ENCODE data around the gene EWSR1. TPM values are rescaled to one million over a fixed set of nuclear protein-coding genes. Genes with fewer than 3 reads are reported as not detected.
A peak's percentile ranks its signal among the peaks of the same experiment; 100 is the strongest.
"Not testable (repeated sequence)": the region's sequence is repeated elsewhere in the genome, so short reads cannot be mapped to it uniquely, and the experiment has no call there.

The EWSR1 gene, protein sequence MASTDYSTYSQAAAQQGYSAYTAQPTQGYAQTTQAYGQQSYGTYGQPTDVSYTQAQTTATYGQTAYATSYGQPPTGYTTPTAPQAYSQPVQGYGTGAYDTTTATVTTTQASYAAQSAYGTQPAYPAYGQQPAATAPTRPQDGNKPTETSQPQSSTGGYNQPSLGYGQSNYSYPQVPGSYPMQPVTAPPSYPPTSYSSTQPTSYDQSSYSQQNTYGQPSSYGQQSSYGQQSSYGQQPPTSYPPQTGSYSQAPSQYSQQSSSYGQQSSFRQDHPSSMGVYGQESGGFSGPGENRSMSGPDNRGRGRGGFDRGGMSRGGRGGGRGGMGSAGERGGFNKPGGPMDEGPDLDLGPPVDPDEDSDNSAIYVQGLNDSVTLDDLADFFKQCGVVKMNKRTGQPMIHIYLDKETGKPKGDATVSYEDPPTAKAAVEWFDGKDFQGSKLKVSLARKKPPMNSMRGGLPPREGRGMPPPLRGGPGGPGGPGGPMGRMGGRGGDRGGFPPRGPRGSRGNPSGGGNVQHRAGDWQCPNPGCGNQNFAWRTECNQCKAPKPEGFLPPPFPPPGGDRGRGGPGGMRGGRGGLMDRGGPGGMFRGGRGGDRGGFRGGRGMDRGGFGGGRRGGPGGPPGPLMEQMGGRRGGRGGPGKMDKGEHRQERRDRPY
- total RNA-seq: 112 TPM
- long read RNA-seq, transcript EWSR1-206 (17 exons, 2,654 nt): minor isoform, 23 of 96 reads
- long read RNA-seq, transcript EWSR1-207 (17 exons, 2,207 nt): major isoform, 27 of 96 reads
- long read RNA-seq, partial matches to known transcripts: 21 of 96 reads
- long read RNA-seq, other reads (novel, unspliced or antisense): 18 of 96 reads

DNA sequence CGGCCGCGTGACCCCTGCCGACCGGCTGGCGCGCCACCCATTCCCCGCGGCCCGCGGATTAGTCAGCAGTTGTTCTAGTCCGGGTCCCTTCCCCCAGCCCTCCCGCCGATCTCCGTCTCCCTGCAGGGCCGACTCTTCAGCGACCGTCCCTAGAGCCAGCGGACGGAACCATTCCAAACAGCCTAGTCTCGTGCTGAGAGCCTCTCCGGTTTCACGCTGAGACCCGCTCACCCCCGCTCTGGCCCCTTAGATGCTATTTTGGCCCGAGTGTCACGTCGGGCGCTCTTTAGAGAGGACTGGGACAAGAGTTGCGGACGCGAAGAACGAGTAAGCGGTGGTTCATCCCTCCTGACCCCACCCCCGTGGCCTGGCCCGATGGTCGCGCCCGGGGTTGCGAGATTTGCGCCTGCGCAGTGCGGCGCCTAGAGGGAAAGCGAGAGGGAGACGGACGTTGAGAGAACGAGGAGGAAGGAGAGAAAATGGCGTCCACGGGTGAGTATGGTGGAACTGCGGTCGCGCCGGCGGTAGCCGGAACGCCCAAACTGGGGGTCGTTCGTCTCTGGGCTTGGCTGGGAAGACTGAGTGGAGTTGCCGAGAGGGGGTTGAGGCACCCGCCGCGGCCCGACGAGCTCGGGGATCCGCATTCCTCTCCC, at the start of gene EWSR1, which contains the start of gene RHBDD3:
Gene EWSR1, plus strand, starts transcription at position 411 of the 653 bp plus-strand sequence. Its CDS starts 69 bp downstream, at position 480.
Gene RHBDD3, minus strand, starts transcription at position 124 of the 653 bp plus-strand sequence. CDS start 2,355 bp downstream, outside the sequence.
- intact Hi-C loops (cut with DNase I): loop anchor here (2.0 to 10.0 kb wide), 2 partner anchors 39 to 193 kb away; partner anchors contain the start of genes GAS2L1 and KREMEN1
- ATAC-seq (peak; percentile 95), DNase-seq (ENCODE audit: missing footprints) (peak; percentile 97)

DNA sequence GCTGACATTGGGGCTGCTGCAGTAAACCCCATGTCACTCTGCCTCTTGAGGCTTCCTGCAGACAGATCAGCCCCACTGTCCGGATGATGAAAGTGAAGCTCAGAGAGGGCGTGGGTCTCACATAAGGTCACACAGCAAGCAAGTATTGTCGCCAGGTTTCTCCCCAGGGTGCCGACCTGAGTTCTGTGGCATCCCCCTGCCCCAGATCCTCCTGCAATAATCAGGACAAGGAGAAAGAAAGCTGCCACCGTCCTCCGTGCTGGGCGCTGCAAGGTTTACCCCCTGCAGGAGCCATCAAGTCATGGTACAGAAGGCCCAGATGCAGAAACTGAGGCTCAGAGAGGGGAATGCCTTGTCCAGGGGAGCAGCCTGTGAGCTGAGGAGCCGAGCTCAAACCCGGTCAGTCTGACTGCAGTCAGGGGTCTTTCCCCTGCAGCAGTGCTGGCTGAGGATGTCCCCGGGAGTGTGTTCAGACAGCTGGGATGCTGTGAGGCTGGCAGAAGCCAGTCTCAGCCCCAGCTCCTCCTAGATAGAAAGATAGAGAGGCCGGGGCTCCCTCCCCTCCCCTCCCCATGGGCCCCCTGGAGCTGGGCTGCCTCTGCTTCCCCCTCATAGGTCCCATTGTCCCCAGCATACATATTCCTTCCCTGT, 49.2 kb upstream of the EWSR1 start:
- DNase-seq (ENCODE audit: missing footprints): no peak
- intact Hi-C loops (cut with DNase I): no loop called here
- no peak for ATAC-seq

DNA sequence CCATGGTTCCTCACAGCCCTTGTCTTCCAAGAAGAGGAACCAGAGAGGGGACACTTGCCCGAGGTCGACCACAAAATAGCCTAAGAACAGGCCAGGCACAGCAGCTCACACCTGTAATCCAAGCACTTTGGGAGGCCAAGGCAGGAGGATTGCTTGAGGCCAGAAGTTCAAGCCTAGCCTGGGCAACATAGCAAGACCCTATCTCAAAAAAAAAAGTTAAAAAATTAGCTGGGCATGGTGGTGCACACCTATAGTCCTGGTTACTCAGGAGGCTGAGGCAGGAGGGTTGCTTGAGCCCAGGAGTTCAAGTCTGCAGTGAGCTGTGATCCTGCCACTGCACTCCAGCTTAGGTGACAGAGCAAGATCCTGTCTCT, 48.7 kb upstream of the EWSR1 start:
- intact Hi-C loops (cut with DNase I); DNase-seq (ENCODE audit: missing footprints); ATAC-seq: not testable (repeated sequence)

DNA sequence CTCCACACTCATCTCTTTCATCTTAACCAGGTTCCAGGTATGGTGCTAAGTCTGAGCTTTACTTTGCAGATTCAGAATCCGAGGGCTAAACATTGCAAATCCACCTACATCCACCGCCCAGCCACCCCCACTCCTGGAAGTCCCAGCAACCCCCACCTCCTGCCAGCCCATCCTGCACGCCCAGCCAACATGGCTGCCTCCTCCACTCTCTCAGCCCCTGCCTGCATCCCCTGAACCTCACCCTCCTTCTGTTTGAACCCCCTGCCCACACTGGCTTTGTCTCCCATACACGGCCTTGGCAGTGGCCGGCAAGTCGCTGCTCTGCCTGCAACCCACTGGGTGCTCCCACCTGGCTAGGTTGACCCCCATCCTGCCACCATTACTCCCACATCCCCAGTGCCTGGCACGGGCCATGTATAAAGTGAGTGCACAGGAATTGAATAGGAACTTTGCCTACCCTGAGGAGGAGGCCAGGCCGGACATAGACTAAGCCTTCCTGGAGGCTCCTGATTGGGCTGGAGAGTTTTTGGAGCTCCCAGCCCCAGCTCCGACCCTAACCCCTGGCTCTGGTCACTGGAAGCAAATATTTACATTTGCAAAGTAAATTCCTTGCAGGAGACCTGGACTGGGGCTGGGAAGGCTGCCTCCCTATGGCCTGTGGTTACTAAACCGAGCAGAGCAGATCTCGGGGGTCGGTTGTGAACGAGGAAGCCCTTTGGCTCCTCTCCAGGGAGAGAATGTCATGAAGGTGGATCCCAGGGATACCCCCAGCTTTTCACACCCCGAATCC, 48.0 kb upstream of the EWSR1 start:
- no peak for DNase-seq (ENCODE audit: missing footprints)
- intact Hi-C loops (cut with DNase I): no loop called here
- ATAC-seq: no peak

DNA sequence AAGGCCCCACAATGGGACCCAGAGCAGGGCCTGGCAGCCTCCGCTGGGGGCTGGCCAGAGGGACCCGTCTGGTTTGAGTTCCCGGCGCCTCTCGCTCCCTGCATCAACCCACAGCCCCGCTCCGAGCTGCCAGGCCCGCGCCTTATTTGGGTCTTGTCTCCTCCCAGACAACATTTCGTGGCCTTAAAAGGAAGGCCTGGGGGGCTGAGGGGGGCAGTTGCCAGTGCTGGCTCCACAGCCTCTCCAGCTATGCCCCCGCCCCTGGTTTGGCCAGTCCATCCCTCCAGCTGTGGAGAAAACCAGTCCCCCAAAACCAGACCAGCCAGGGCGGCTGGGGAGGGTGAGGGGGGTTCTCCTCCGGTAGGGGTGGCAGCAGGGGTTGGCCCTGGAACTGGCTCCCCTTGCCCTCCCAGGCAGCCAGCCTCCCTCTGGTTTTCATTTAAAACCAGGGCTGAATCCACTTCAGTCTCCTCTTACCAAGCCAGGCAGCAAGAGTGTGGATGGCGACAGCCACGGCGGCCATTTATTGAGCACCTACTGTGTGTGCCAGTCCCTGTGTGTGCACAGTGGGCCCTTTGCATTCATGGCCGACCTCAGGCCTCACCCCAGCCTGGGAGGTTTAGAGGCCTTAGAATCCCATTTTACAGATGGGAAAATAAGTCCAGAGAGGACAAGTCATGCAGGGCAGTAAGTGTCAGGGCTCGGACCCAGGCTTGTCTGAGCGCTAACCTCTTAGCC, 43.8 kb upstream of the EWSR1 start:
- DNase-seq (ENCODE audit: missing footprints) (no peak), ATAC-seq (no peak)
- intact Hi-C loops (cut with DNase I): no loop called here

DNA sequence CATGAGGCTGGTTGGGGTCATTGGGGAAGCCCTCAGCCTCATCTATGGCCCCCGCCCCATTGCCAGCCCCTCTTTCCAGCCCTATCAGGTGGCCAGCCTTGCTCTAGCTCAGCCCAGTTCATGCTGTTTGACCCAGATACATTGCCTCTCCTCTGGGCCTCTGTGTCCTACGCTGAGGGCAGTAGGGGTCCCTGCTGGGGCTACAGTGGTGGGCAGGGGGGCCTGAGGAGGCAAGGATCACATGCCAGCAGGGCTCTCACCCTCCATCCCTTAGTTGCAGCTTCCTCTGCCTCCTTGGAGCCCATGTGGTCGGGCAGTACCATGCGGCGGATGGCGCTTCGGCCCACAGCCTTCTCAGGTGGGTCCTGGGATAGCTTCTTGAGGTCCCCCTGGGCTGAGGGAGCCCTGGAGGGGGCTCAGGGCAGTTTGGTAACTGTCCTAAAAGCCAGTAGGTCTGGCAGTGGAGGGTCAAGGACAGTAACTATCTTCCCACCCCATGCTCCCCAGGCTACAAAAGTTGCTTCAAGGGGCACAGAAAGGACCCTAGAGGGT, 43.1 kb upstream of the EWSR1 start:
- DNase-seq (ENCODE audit: missing footprints) (no peak), ATAC-seq (no peak)
- intact Hi-C loops (cut with DNase I): no loop called here

DNA sequence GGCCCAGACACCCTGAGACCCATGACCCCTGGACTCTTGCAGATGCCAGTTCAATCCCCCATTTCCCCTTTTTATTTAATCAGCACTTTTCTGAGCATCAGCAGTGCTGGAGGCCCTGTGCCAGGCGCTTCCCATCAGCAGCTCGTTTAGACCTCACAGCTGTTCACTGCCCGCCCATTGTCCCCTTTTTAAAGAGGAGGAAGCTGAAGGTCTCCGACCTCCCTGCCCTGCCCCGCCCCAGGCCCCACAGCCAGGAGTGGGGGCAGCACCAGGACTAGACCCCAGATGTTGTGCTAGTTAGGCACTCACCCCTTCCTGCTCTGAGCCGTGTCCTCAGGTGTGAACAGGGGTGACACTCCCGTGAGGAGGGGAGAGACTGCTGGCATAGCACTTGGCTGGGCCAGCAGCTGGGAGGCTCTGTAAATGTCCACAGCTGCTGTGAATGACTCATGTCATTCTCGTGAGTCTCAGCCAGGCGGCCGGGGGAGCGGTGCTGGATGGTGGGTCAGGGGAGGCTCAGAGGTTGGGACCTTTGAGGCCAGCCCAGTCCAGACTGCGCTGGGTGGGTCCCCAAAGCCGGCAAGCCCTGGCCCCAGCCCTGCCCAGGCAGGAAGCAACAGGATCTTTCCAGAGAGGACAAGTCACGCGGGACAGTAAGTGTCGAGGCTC, 42.5 kb upstream of the EWSR1 start:
- DNase-seq (ENCODE audit: missing footprints) (peak; percentile 88), ATAC-seq (peak; percentile 90)
- intact Hi-C loops (cut with DNase I): no loop called here

DNA sequence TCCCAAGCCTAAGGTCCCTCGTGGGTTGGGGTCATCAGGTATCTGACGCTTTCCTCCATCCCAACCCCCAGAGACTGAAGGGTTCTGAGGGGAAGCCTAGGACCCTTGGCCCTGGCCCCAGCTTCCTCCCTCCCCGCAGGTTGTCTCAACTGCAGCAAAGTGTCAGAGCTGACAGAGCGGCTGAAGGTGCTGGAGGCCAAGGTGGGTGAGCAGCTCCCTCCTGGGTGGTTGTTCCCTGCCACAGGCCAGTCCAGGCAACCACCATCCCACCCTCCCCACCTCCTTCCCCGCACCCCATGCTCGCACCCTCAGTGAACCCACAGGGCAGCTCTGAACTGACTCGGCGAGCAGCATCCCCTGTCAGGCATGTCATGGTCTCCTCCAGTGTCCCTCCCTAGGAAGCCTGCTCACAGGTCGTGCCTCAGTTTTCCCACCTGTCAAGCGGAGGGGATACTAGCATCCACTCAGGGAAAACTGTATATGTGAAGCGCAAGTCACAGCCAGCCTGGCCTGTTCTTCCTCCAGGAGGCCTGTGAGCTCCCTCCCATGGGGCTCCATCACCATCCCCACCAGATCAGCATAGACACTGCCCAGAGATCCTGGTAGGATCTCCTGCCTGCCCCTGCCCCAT, 41.6 kb upstream of the EWSR1 start:
- DNase-seq (ENCODE audit: missing footprints): no peak
- intact Hi-C loops (cut with DNase I): no loop called here
- no peak for ATAC-seq

DNA sequence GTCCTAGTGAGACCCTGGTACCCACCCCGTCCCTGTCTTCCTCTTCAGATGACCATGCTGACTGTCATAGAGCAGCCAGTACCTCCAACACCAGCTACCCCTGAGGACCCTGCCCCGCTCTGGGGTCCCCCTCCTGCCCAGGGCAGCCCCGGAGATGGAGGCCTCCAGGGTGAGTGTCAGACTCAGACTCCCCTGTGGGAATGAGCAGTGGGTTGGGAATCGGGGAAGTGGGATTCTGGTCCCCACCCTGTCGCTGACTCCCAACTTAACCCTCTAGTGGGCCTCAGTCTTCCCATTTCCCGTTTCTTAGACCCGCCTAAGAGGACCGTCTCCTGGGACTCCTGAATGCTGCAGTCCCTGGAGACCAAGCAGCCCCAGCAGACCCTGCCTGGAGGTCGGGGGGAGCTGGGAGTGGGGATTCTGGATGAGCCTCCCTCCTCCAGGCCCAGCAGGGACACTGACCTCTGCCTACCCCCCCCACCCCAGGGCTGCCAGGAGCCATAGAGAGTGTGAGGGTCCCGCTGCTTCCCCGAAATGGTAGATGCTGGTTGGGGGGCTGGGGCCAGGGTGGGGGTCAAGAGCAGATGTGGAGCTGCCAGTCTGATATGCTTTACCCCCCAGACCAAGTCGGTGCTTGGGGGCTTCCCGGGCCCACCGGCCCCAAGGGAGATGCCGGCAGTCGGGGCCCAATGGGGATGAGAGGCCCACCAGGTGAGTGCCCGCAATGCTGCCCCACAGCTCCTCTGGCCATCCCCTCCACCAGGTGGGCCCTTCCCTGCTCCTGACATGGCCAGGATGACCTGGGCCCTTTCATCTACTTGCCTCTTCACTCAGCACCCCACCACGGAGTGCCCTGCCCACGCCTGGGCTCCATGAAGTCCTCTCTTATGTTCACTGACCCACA, 36.8 kb upstream of the EWSR1 start:
- DNase-seq (ENCODE audit: missing footprints): no peak
- intact Hi-C loops (cut with DNase I): no loop called here
- ATAC-seq: no peak

DNA sequence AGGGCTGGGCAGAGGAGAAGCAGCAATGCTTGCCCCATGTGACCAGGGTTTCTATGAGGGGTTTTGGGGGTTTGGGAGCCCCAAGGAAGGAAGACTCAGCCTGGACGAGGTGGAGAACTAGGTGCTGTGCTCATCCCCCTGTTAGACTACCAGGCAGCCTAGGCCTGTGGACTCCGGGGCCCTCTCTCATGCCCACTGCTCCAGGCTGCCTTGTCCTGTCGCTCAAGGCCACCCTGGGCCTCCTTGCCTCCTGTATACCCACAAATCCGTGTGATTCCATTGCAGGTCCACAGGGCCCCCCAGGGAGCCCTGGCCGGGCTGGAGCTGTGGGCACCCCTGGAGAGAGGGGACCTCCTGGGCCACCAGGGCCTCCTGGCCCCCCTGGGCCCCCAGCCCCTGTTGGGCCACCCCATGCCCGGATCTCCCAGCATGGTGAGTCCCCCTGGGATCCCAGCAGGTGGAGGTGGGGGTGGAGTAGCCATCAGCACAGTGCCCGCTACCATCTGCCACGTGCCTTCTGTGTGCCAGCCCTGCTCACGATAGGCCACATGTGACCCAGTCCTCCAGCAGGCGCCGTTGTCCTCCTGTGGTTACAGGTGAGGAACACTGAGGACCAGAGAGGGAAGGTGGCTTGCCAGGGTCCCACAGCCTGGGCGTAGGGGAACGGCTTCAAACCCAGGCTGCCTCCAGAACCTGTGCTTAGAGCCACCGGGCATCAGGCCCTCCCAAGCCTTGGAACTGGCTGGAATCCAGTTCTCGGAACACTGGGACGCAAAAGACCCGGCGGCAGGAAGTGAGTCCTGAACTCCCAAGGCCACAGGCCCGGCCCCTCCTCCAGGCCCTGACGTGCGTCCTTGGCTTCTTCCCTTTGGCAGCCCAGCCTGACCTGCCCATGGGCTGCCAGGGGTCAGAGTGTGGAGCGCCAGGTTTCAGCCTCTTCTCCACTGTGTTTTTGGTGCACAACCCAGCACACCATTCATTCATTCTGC, 35.8 kb upstream of the EWSR1 start:
- no peak for DNase-seq (ENCODE audit: missing footprints)
- ATAC-seq: peak; percentile 31
- intact Hi-C loops (cut with DNase I): no loop called here

DNA sequence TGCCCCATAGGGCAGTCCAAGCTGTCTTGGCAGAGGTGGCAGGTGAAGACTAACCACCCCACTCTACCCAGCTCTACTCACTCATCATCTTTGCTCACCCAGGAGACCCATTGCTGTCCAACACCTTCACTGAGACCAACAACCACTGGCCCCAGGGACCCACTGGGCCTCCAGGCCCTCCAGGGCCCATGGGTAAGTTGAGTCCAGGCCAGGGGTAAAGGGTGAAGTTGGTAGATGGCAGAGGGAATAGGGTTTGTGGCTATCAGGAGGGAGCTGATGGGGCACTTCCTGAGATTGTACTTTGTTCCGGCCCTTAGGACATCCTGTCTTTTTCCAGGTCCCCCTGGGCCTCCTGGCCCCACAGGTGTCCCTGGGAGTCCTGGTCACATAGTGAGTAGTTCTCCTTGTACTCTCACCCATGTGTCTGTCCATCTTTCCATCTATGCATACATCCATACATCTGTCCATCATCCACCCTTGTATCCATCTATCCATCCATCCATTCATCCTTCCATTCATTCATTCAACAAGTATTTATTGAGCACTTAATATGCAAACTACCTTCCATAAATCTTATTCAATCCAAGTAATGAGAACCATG, 34.7 kb upstream of the EWSR1 start:
- intact Hi-C loops (cut with DNase I): no loop called here
- no peak for DNase-seq (ENCODE audit: missing footprints)
- no peak for ATAC-seq

DNA sequence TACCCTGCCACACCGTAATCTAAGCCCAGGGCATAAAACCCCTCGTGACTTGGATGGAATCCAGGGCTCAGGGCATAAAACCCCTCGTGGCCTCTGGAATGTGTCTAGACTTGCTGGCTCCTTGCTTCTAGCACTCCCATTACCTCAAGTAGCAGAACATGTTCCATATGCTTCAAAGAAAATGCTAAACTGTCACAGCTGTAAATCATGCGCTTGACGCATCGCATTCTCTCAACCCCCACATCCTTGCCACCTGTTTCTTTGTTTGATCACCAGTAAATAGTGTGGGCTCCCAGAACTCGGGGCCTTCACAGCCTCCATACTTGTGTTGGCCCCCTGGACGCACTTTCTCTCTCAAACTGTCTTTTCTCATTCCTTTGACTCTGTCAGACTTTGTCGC, 27.6 kb upstream of the EWSR1 start:
- DNase-seq (ENCODE audit: missing footprints); ATAC-seq: not testable (repeated sequence)
- intact Hi-C loops (cut with DNase I): loop anchor here (5.0 kb wide), 1 partner anchor 38 kb away; no protein-coding TSS in a partner anchor

DNA sequence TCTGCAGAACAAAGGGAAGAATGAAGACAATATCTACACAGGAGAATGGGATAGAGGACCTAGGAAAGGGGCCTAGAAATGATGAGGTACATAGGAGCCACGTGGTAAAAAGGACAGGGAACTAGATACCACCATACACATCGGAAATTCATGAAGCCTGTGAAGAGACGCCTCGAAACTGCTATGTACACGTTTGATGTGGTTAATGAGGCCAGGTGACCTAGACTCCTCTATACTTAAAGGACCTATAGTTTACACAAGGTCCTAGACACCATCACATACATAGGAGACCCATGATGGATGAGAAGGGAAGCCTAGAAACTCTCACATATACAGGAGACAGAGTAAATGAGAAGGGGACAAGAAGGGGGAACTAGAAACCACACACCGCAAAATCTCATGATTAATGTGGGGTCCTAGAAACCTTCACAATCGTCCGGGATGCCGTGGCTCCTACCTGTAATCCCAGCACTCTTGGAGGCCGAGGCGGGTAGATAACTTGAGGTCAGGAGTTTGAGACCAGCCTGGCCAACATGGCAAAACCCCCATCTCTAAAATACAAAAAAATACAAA, 24.1 kb upstream of the EWSR1 start:
- no peak for DNase-seq (ENCODE audit: missing footprints)
- intact Hi-C loops (cut with DNase I): loop anchor here (5.0 kb wide), 1 partner anchor 42 kb away; no protein-coding TSS in a partner anchor
- no peak for ATAC-seq

Data from Right ventricle myocardium inferior (tissue), 1 donor.